ENCODE measurements around the gene GCNT1. TPM values are rescaled to one million over a fixed set of nuclear protein-coding genes. Genes with fewer than 3 reads are reported as not detected.
A peak's percentile ranks its signal among the peaks of the same experiment; 100 is the strongest.

GCNT1 gene
- total RNA-seq, 6 experiments from 2014 or later = 15.0 to 26.2 (median 19.7) TPM

DNA sequence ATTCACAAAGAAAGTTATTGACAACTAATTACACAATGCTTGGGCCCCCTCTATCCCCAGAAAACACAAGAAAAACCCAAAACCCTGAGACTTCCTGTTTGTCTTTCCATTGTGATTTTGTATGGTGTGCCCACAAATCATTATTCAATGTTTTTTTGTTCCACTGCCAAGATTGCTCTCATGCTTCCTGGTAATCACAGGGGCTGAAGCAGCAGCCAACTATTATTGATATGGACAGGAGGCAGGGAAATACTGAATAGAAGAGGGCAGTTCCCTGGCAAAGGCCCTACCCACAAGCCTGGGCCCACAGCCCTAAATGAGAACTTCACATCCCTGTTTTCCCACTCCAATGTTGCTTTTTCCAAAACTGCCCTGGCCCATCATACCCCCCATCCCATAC, 43.3 kb upstream of the GCNT1 start:
- no peak for TF ChIP-seq CTCF (IDR thresholded peaks at IDR 0.05)
- no peak for DNase-seq
- peaks cover 22% of the 10 kb centered on the region for H3K4me1 Mint-ChIP-seq (ENCODE audit: low read depth)
- no peaks in the 10 kb centered on the region; the same call in 1 of the 2 replicates for H3K9me3 Mint-ChIP-seq
- H3K4me3 Mint-ChIP-seq = no peak overlapping the region
- H3K27ac Mint-ChIP-seq = no peak overlapping the region; the same call in 1 of the 2 replicates
- H3K27me3 Mint-ChIP-seq (ENCODE audit: insufficient read depth) = peaks cover 8% of the 10 kb centered on the region
- peaks cover 4% of the 10 kb centered on the region; the same call in 1 of the 2 replicates for H3K36me3 Mint-ChIP-seq (ENCODE audit: low read depth)

GRCh38 chr9:76417394-76417793, 41.6 kb upstream of the GCNT1 start:
- peaks cover 22% of the 10 kb centered on the region for H3K4me1 Mint-ChIP-seq (ENCODE audit: low read depth)
- no peaks in the 10 kb centered on the region; the same call in 1 of the 2 replicates for H3K9me3 Mint-ChIP-seq
- H3K27me3 Mint-ChIP-seq (ENCODE audit: insufficient read depth) = peaks cover 12% of the 10 kb centered on the region
- peaks cover 4% of the 10 kb centered on the region; the same call in 1 of the 2 replicates for H3K36me3 Mint-ChIP-seq (ENCODE audit: low read depth)
- no peak overlapping the region for H3K4me3 Mint-ChIP-seq
- no peak for TF ChIP-seq CTCF (IDR thresholded peaks at IDR 0.05)
- no peak for DNase-seq
- no peak overlapping the region for H3K27ac Mint-ChIP-seq

- no peak overlapping the region for H3K4me3 Mint-ChIP-seq
- peak; percentile 28 for DNase-seq
- peak; percentile 83 for TF ChIP-seq CTCF (IDR thresholded peaks at IDR 0.05)
- no peaks in the 10 kb centered on the region for H3K36me3 Mint-ChIP-seq (ENCODE audit: low read depth)
- H3K9me3 Mint-ChIP-seq = no peaks in the 10 kb centered on the region
- H3K4me1 Mint-ChIP-seq (ENCODE audit: low read depth) = peaks cover 13% of the 10 kb centered on the region
- H3K27me3 Mint-ChIP-seq (ENCODE audit: insufficient read depth) = peaks cover 10% of the 10 kb centered on the region; the same call in 1 of the 2 replicates
- no peak overlapping the region for H3K27ac Mint-ChIP-seq
Observed at GRCh38 chr9:76419782-76420380, 39.1 kb upstream of the GCNT1 start.

GRCh38 chr9:76423216-76424177, 35.5 kb upstream of the GCNT1 start:
- no peaks in the 10 kb centered on the region for H3K4me1 Mint-ChIP-seq (ENCODE audit: low read depth)
- no peak overlapping the region for H3K4me3 Mint-ChIP-seq
- DNase-seq = no peak
- H3K36me3 Mint-ChIP-seq (ENCODE audit: low read depth) = no peaks in the 10 kb centered on the region
- no peak for TF ChIP-seq CTCF (IDR thresholded peaks at IDR 0.05)
- H3K27ac Mint-ChIP-seq = no peak overlapping the region
- H3K9me3 Mint-ChIP-seq = no peaks in the 10 kb centered on the region
- H3K27me3 Mint-ChIP-seq (ENCODE audit: insufficient read depth) = peaks cover 10% of the 10 kb centered on the region; the same call in 1 of the 2 replicates

- no peaks in the 10 kb centered on the region for H3K4me1 Mint-ChIP-seq (ENCODE audit: low read depth)
- no peak overlapping the region for H3K27ac Mint-ChIP-seq
- DNase-seq = no peak
- no peaks in the 10 kb centered on the region for H3K9me3 Mint-ChIP-seq
- H3K27me3 Mint-ChIP-seq (ENCODE audit: insufficient read depth) = peaks cover 5% of the 10 kb centered on the region; the same call in 1 of the 2 replicates
- no peak overlapping the region for H3K4me3 Mint-ChIP-seq
- H3K36me3 Mint-ChIP-seq (ENCODE audit: low read depth) = no peaks in the 10 kb centered on the region
- TF ChIP-seq CTCF (IDR thresholded peaks at IDR 0.05) = no peak
Observed at GRCh38 chr9:76424491-76424890, 34.5 kb upstream of the GCNT1 start.

All from HFFc6 (cell line).